GM18517 (cell line): Measurements from ENCODE around the gene CYSTM1.
"Not testable (repeated sequence)": the region's sequence is repeated elsewhere in the genome, so short reads cannot be mapped to it uniquely, and the experiment has no call there.

Experiments
- ATAC-seq: cut with Tn5 transposase; IDR thresholded peaks from one replicate; pipeline ENCODE4 v1.9.1; 2021; ENCODE audit warnings: mild to moderate bottlenecking, moderate library complexity; ENCODE audit not compliant: unreplicated experiment

The CYSTM1 gene

DNA sequence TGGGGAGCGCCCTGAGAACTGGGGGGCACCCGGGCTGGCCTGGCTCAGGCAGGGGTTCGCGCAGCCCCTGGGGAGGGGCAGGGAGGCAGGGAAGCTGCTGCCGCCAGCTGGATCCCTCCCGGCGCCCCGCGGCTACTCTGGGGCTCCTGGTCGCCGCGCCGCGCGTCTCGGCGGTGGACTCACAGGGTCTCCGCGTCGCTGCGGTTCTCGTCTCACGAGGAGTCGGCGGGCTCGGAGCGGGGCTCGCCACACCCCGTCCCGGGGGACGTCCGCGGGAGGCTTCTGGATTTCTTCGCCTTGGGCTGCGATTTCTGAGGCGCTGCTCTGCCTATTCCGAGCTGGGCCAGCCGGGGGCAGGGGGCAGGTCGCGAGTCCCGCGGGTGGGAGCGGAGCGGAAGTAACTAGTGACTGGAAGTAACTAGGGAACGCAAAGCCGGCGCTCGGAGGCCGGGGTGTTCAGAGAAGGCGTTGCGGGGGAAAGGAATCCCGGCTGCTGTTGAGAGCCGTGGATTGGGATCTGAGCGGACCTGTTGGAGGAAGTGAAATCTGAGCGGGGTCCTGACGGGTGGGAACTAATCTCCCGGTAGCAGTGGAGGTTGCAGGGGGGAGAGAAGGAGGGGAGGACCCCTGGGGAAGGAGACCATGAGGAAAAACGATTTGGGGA is 511 bp downstream of the CYSTM1 start:
- peak; percentile 47 for ATAC-seq

DNA sequence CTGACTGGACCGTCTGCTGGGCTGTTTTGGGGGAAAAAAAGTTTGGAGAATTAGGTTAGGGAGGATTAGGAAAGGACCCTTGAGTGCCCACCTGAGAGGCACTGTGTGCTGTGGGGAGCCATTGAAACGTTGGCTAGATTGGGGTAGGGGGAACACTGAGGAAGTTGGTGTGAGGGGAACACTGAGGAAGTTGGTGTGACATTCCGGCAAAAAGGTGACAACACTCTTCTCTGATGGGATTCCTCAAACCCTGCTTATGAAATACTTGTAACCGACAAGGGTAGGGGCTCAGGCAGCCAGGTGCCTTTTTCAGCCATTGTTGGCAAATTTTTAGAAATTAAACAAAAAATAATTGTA is 1.0 kb downstream of the CYSTM1 start:
- ATAC-seq, result no peak

GRCh38 chr5:140178086-140178410 is 3.1 kb downstream of the CYSTM1 start:
- ATAC-seq, result no peak

- no peak for ATAC-seq
Observed at GRCh38 chr5:140178482-140179116, 3.6 kb downstream of the CYSTM1 start.

- ATAC-seq, result peak; percentile 64
Observed at GRCh38 chr5:140181002-140181483, 6.1 kb downstream of the CYSTM1 start.

- no peak for ATAC-seq
Observed at GRCh38 chr5:140181525-140181924, 6.5 kb downstream of the CYSTM1 start.

- ATAC-seq, result no peak
Observed at GRCh38 chr5:140182075-140182711, 7.2 kb downstream of the CYSTM1 start.

- ATAC-seq, result no peak
Observed at GRCh38 chr5:140182803-140183367, 7.9 kb downstream of the CYSTM1 start.

DNA sequence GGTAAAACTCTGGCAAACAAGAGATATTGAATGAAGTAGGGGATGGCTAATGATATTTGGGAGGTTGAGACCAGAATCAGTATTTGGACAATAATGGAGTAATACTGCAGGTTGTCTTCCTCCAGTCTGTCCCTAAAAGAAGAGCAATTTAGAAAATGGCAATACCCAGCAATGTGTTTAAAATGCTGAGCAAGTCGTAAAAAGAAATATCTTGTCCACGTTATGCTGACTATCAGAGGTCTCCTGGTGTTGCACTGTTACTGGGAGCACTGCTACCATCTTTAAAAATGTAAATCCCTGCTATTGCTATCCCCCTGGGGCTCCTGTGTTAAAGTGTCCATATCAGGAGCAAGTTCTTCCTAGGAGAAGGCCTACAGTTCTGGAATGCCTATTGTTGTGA is 10.4 kb downstream of the CYSTM1 start:
- ATAC-seq, result no peak

- ATAC-seq, result no peak
Observed at GRCh38 chr5:140186267-140186671, 11.3 kb downstream of the CYSTM1 start.

DNA sequence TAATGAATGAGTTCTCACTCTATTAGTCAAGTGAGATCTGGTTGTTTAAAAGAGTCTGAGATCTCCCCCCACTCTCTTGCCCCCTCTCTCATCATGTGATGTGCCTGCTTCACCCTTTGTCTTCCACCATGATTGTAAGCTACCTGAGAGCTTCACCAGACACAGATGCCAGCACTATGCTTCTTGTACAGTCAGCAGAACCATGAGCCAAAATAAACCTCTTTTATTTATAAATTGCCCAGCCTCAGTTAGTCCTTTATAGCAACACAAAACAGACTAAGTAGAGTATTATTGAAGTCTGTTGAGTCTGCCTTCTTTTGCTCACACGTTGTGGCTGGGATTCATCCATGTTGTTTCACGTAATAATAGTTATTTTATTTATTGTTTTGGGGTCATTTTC is 14.3 kb downstream of the CYSTM1 start:
- ATAC-seq, result no peak

DNA sequence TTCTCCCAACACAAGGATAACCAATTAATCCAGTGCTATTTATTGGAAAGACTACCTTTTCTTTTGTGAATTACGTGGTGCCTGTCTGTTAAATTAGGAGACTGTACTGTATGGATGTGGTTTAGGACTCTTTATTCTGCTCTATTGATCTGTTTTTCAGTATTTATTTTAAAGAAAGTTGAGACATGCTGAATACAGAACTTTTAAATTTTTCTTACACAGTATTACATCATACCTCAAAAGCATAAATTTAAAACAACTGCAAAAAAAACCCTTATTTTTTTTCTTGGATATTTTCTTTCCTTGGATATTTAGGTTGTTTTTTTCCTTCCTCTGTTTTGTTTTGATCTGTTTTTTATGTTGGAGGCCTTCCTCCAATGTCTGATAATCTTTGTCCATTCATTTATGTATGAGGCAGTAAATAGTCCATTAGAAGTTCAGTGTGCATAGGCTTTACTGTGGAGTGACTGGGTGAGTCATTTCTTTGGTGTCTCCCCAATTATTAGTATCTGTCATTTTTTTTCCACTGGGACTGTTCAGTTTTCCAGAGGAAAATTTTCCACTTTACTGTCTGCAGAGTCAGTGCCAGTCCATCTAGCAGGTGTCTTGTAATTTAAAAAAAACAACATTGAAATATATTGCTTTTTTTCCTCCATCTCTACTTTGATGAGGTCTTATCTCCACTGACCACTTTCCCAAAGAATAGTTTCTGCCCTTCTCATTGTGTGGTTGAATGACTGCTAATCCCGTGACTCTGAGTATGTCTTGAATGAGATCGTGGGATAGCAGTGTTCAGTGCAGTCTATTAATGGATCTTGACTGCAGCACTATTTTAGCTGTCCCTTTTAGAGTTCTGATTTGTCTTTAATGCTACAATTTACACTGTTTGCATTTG is 15.2 kb downstream of the CYSTM1 start:
- ATAC-seq, result no peak

- no peak for ATAC-seq
Observed at GRCh38 chr5:140190872-140191218, 15.9 kb downstream of the CYSTM1 start.

DNA sequence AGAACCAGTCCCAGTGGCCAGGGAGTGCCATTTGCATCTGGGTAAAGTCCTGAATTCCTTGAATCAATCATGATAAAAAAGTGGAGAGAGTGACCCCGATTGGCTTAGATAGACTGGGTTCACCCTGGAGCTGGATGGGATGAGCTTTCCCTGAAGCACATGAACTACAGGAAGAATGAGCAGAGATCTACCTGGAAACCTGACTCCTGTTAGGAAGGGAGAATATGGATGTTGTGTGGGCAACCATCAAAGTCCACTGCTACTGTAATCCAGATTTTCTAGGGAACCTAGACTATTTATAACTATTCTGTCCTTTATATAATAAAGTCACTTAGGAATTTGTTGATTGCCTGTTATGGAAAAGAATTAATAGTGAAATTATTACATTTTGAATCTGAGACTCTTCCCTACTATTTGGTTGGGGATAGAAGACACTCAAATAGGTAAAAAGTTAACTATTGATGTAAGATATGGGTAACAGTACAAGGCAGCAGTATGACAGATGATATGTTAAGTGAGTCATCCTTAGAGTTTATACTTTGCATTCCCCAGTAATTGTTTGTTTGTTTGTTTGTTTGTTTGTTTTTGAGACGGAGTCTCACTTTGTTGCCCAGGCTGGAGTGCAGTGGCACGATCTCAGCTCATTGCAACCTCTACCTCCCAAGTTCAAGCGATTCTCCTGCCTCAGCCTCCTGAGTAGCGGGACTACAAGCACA is 17.9 kb downstream of the CYSTM1 start:
- ATAC-seq, result no peak

- no peak for ATAC-seq
Observed at GRCh38 chr5:140194662-140195061, 19.7 kb downstream of the CYSTM1 start.

- no peak for ATAC-seq
Observed at GRCh38 chr5:140196115-140196814, 21.3 kb downstream of the CYSTM1 start.

GRCh38 chr5:140197023-140197422 is 22.0 kb downstream of the CYSTM1 start:
- ATAC-seq, result no peak

GRCh38 chr5:140198915-140199314 is 23.9 kb downstream of the CYSTM1 start:
- not testable (repeated sequence) for ATAC-seq

DNA sequence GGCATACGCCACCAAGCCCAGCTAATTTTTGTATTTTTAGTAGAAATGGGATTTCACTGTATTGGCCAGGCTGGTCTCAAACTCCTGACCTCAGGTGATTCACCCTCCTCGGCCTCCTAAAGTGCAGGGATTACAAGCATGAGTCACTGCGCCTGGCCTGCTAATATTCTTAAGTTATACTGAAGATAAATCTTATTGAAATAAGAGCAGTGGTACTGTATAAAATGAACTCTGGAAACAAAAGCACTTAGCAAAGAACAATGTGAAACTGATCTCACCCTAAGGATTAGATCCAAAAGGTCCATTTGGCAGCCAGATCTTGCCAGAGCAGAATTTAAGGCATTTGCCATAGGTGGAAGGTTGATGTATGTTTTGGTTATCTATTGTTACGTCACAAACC is 27.1 kb downstream of the CYSTM1 start:
- ATAC-seq, result no peak

DNA sequence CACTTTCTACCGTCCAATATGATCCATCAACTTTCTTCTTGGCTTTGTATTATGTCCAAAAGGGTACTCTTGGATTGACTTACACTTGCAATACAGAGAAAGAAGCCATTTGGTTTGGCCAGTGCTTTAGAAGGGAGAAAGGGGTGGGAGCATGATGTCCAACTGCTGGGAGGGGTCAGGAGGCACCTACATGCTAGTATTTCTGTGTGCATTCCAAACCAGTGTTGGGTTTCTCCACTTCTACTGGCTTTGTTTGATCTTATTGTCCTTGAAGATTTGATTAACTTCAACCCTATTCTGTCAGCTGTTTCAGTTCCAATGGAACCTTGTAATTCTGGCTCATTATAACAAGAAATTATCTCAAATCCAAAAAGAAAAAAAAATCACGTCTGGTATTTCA is 27.6 kb downstream of the CYSTM1 start:
- ATAC-seq, result no peak
